ENCODE results near the gene CAMTA1.
A peak's percentile ranks its signal among the peaks of the same experiment; 100 is the strongest.

Gene CAMTA1

DNA sequence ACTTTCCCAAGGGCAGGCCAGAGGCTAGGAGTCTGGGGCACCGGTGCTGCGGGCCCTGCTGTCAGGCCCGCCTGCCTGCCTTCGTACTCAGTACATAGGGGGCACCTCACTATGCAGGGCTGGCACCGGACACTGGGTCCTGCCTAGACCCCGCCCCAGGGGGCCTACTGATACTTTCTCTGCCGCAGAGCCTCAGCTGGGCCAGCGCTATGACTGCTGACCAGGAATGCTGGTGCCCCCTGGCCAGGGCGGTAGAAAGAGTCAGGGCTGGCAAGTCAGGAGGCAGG lies 857.1 kb downstream of the CAMTA1 start:
- DNase-seq: no peak

GRCh38 chr1:7642781-7643529 lies 857.7 kb downstream of the CAMTA1 start:
- no peak for DNase-seq

- DNase-seq: no peak
Measured at GRCh38 chr1:7643530-7643929, 858.3 kb downstream of the CAMTA1 start.

- no peak for DNase-seq
Measured at GRCh38 chr1:7644086-7644485, 858.8 kb downstream of the CAMTA1 start.

- DNase-seq: no peak
Measured at GRCh38 chr1:7644961-7645750, 859.9 kb downstream of the CAMTA1 start.

DNA sequence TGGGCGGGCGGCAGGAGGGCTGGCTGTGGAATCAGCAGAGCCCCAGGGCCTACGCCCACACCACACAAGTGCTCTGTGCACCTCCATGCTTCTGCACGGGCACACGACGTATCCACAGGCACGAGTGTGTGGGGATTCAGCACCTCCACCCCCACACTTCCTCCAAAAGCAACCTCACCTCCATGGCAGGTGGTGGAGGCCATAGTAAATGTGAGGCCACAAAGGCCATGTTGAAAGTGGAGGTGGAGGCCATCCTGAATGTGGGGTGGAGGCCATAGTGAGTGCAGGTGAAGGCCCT lies 860.4 kb downstream of the CAMTA1 start:
- no peak for DNase-seq

DNA sequence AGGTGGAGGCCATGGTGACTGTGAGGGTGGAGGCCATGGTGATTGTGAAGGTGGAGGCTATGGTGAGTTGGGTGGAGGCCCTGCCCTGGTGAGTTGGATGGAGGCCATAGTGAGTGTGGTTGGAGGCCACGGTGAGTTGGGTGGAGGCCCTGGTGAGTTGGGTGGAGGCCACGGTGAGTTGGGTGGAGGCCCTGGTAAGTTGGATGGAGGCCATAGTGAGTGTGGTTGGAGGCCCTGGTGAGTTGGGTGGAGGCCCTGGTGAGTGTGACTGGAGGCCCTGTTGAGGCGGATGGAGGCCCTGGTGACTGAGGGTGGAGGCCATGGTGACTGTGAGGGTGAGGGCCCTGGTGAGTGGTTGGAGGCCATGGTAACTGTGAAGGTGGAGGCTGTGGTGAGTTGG lies 860.9 kb downstream of the CAMTA1 start:
- no peak for DNase-seq

GRCh38 chr1:7646981-7647901 lies 862.0 kb downstream of the CAMTA1 start:
- DNase-seq: peak; percentile 50

DNA sequence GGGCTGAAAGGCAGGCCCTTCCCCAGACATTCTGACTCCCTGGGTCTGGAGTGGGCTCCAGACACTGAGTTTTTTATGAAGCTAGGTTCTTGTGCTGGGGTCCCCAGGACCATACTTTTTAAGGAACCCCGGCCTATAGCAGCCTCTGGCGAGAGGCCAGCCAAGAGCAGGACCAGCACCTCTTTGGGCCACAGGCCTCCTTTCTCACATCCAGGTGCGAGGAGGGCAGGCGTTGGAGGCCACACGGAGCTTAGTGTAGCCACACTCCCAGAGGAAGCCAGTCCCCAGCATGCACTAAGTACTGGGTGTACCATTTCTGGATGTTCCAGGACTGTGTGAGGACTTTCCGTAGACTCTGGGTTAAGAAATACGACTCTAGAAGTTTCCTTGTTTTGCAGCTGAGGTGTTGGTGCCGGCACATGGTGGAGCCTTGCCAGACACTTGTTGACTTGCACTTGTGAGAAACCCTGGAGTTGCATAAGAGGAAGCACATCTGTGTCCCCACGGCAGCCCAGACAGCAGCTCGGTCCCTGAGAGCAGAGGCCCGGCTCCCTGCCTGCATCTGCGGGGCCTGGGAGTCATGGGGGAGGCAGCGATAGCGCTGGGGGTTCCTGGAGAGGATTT lies 863.6 kb downstream of the CAMTA1 start:
- DNase-seq: no peak

GRCh38 chr1:7650801-7651200 lies 865.5 kb downstream of the CAMTA1 start:
- no peak for DNase-seq

DNA sequence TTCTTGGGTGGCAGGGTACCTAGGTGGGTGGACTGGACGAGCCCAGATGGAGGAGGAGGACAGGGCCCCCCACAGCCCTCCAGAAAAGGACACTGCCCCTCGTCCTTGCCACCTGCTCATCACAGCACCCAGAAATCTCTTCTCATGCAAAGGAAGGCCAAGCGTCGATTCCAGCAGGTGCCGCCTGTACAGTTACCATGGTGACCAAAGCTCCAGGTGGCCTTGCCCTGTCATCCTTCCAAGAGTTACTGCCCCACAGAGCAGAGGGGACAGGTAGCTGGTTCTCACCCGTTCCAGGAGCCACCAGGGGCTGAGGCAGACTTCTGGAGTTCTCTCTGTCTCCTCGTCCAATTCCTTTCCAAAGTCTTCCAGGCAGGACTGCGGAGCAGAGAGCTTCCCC lies 865.9 kb downstream of the CAMTA1 start:
- no peak for DNase-seq

GRCh38 chr1:7652061-7652460 lies 866.8 kb downstream of the CAMTA1 start:
- DNase-seq: no peak

DNA sequence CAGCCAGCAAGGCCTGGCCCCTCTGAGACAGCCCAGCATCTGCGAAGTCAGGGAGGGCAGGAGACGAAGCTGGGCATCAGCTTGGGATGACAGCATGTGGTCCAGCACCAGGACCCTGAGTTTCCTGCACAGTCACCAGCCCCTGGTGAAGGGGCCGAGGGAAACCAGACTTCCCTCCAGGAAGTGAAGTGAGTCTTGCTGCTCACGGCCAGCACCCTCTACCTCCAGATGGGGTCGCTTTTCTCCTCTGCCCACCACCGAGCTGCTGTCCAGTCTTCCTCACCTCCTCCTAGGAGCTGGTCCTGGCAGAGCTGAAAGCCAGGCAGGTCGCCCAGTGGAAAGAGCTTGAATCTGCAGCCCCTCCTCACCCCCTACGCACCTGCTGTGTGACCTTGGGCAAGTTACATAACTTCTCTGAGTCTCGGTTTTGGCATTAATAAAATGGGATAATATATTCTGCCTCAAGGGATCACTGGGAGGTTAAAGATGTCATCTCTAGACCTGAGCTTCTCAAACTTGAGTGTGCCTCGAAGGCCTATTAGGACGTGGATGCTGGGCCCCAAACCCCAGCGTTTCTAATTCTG lies 867.4 kb downstream of the CAMTA1 start:
- DNase-seq: no peak

DNA sequence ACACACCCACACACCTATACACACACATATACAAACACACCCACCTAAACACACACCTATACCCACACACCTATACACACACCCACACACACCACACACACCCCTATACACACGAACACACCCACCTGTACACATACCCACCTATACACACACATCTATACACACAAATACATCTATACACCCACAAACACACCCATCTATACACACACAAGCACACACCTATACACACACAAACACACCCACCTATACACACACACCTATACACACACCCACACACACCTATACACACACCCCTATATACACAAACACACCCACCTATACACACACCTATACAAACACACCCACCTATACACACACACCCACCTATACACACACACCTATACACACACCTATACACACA lies 869.5 kb downstream of the CAMTA1 start:
- DNase-seq: no peak

GRCh38 chr1:7655354-7655753 lies 870.1 kb downstream of the CAMTA1 start:
- DNase-seq: no peak

- DNase-seq: no peak
Measured at GRCh38 chr1:7656557-7657215, 871.4 kb downstream of the CAMTA1 start.

- no peak for DNase-seq
Measured at GRCh38 chr1:7657287-7658016, 872.2 kb downstream of the CAMTA1 start.

DNA sequence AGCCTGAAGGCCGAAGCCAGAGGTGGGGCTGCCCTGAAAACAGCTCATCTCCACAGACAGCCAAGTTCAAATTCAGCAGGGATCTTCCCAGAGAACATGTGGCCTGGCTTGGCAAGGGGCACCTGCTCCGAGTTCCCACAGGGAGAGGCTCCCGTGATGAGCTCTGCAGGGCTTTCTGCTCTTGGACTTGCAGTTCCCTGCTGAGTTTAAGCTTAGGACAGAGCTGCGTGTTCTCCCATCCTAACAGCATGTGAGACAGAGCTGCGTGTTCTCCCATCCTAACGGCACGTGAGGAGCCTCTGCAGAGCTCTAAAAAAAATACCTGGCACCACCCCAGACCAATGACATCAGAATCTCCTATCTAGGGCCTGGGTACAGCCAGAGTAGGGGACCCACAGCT lies 872.8 kb downstream of the CAMTA1 start:
- no peak for DNase-seq

GRCh38 chr1:7659514-7659913 lies 874.3 kb downstream of the CAMTA1 start:
- no peak for DNase-seq

DNA sequence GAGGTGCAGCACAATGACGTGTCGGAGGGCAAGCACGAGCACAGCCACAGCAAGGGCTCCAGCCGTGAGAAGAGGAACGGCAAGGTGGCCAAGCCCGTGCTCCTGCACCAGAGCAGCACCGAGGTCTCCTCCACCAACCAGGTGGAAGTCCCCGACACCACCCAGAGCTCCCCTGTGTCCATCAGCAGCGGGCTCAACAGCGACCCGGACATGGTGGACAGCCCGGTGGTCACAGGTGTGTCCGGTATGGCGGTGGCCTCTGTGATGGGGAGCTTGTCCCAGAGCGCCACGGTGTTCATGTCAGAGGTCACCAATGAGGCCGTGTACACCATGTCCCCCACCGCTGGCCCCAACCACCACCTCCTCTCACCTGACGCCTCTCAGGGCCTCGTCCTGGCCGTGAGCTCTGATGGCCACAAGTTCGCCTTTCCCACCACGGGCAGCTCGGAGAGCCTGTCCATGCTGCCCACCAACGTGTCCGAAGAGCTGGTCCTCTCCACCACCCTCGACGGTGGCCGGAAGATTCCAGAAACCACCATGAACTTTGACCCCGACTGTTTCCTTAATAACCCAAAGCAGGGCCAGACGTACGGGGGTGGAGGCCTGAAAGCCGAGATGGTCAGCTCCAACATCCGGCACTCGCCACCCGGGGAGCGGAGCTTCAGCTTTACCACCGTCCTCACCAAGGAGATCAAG lies 878.3 kb downstream of the CAMTA1 start:
- DNase-seq: no peak
